SK-N-SH treated with all-trans-retinoic acid at 6 μM for 48 hours (cell line): ENCODE measurements around the gene PIGA.
A peak's percentile ranks its signal among the peaks of the same experiment; 100 is the strongest.

ENCODE experiments used
- ATAC-seq: fragments of 200-7000 bp; cut with Tn5 transposase; 3 replicates; pipeline ENCODE4 v1.9.1; 2020; ENCODE audit warnings: mild to moderate bottlenecking, moderate library complexity
- BACH2 ChIP-seq: fragments of 250-450 bp; sonication (Bioruptor Pico); IDR thresholded peaks from 2 replicates; pipeline ENCODE4 v1.9.0; 2021; ENCODE audit warnings: mild to moderate bottlenecking, borderline replicate concordance
- CSDC2 ChIP-seq: fragments of 250-450 bp; sonication (Bioruptor Pico); IDR thresholded peaks from 2 replicates; pipeline ENCODE4 v1.5.0; 2020; ENCODE audit warnings: mild to moderate bottlenecking, moderate library complexity
- ESRRG ChIP-seq: fragments of 250-450 bp; sonication (Bioruptor Pico); IDR thresholded peaks from 2 replicates; pipeline ENCODE4 v1.6.1; 2021; ENCODE audit warnings: mild to moderate bottlenecking
- GLIS3 ChIP-seq: fragments of 250-450 bp; sonication (Bioruptor Pico); IDR thresholded peaks from 2 replicates; pipeline ENCODE4 v1.5.0; 2020; ENCODE audit warnings: mild to moderate bottlenecking, moderate library complexity
- ISL1 ChIP-seq: fragments of 250-450 bp; sonication (Bioruptor Pico); IDR thresholded peaks from 2 replicates; pipeline ENCODE4 v2.1.2; 2022; ENCODE audit warnings: mild to moderate bottlenecking, moderate library complexity
- OSR1 ChIP-seq: fragments of 250-450 bp; sonication (Bioruptor Pico); IDR thresholded peaks from 2 replicates; pipeline ENCODE4 v1.8.0; 2022; ENCODE audit warnings: moderate library complexity, mild to moderate bottlenecking, inconsistent platforms
- PPARA ChIP-seq: fragments of 250-450 bp; sonication (Bioruptor Pico); IDR thresholded peaks from 2 replicates; pipeline ENCODE4 v1.5.0; 2020; ENCODE audit warnings: mild to moderate bottlenecking, borderline replicate concordance
- RARB ChIP-seq: fragments of 250-450 bp; sonication (Bioruptor Pico); IDR thresholded peaks from 2 replicates; pipeline ENCODE4 v1.8.0; 2021; ENCODE audit warnings: mild to moderate bottlenecking, moderate library complexity
- SNAI2 ChIP-seq: fragments of 250-450 bp; sonication (Bioruptor Pico); IDR thresholded peaks from 2 replicates; pipeline ENCODE4 v1.5.0; 2020; ENCODE audit warnings: mild to moderate bottlenecking, moderate library complexity
- TCF4 ChIP-seq: fragments of 250-450 bp; sonication (Bioruptor Pico); IDR thresholded peaks from 2 replicates; pipeline ENCODE4 v1.8.0; 2021; ENCODE audit warnings: mild to moderate bottlenecking, moderate library complexity, borderline replicate concordance
- TOX ChIP-seq: fragments of 250-450 bp; sonication (Bioruptor Pico); IDR thresholded peaks from 2 replicates; pipeline ENCODE4 v1.8.0; 2021; ENCODE audit warnings: mild to moderate bottlenecking, moderate library complexity, borderline replicate concordance
- ZC3H10 ChIP-seq: fragments of 250-450 bp; sonication (Bioruptor Pico); IDR thresholded peaks from 2 replicates; pipeline ENCODE4 v1.5.1; 2021; ENCODE audit warnings: mild to moderate bottlenecking, moderate library complexity
- ZFP3 ChIP-seq: fragments of 250-450 bp; sonication (Bioruptor Pico); IDR thresholded peaks from 2 replicates; pipeline ENCODE4 v1.5.0; 2020; ENCODE audit warnings: mild to moderate bottlenecking, moderate library complexity
- ZFP30 ChIP-seq: fragments of 450-650 bp; formaldehyde crosslinking; IDR thresholded peaks from 2 replicates; pipeline ENCODE4 v1.5.0; 2022; ENCODE audit warnings: mild to moderate bottlenecking, moderate library complexity
- ZNF565 ChIP-seq: fragments of 450-650 bp; formaldehyde crosslinking; conservative IDR thresholded peaks from 2 replicates; pipeline ENCODE4 v1.5.0; 2020; ENCODE audit warnings: low read depth, mild to moderate bottlenecking, moderate library complexity
- ZNF70 ChIP-seq: fragments of 450-650 bp; formaldehyde crosslinking; IDR thresholded peaks from 2 replicates; pipeline ENCODE4 v1.5.0; 2020; ENCODE audit warnings: mild to moderate bottlenecking, moderate library complexity
- ZNF8 ChIP-seq: fragments of 450-650 bp; formaldehyde crosslinking; IDR thresholded peaks from 2 replicates; pipeline ENCODE4 v1.5.0; 2020; ENCODE audit warnings: mild to moderate bottlenecking, moderate library complexity
- TF ChIP-seq, protein P1 (sequence below): fragments of 250-450 bp; sonication (Bioruptor Pico); IDR thresholded peaks from 2 replicates; pipeline ENCODE4 v1.5.1; 2021; ENCODE audit warnings: mild to moderate bottlenecking, moderate library complexity
- TF ChIP-seq, protein P2 (sequence below): fragments of 250-450 bp; sonication (Bioruptor Pico); IDR thresholded peaks from 2 replicates; pipeline ENCODE4 v1.8.0; 2020; ENCODE audit warnings: mild to moderate bottlenecking, moderate library complexity, borderline replicate concordance
- TF ChIP-seq, protein P3 (sequence below): fragments of 250-450 bp; sonication (Bioruptor Pico); IDR thresholded peaks from 2 replicates; pipeline ENCODE4 v1.5.1; 2020; ENCODE audit warnings: low read depth, mild to moderate bottlenecking, moderate library complexity
- TF ChIP-seq, protein P4 (sequence below): fragments of 250-450 bp; sonication (Bioruptor Pico); IDR thresholded peaks from 2 replicates; pipeline ENCODE4 v1.5.0; 2020; ENCODE audit warnings: mild to moderate bottlenecking, moderate library complexity
- TF ChIP-seq, protein P5 (sequence below): fragments of 250-450 bp; sonication (Bioruptor Pico); IDR thresholded peaks from 2 replicates; pipeline ENCODE4 v1.8.0; 2021; ENCODE audit warnings: low read depth, mild to moderate bottlenecking, moderate library complexity, borderline replicate concordance

PIGA gene, protein sequence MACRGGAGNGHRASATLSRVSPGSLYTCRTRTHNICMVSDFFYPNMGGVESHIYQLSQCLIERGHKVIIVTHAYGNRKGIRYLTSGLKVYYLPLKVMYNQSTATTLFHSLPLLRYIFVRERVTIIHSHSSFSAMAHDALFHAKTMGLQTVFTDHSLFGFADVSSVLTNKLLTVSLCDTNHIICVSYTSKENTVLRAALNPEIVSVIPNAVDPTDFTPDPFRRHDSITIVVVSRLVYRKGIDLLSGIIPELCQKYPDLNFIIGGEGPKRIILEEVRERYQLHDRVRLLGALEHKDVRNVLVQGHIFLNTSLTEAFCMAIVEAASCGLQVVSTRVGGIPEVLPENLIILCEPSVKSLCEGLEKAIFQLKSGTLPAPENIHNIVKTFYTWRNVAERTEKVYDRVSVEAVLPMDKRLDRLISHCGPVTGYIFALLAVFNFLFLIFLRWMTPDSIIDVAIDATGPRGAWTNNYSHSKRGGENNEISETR

DNA sequence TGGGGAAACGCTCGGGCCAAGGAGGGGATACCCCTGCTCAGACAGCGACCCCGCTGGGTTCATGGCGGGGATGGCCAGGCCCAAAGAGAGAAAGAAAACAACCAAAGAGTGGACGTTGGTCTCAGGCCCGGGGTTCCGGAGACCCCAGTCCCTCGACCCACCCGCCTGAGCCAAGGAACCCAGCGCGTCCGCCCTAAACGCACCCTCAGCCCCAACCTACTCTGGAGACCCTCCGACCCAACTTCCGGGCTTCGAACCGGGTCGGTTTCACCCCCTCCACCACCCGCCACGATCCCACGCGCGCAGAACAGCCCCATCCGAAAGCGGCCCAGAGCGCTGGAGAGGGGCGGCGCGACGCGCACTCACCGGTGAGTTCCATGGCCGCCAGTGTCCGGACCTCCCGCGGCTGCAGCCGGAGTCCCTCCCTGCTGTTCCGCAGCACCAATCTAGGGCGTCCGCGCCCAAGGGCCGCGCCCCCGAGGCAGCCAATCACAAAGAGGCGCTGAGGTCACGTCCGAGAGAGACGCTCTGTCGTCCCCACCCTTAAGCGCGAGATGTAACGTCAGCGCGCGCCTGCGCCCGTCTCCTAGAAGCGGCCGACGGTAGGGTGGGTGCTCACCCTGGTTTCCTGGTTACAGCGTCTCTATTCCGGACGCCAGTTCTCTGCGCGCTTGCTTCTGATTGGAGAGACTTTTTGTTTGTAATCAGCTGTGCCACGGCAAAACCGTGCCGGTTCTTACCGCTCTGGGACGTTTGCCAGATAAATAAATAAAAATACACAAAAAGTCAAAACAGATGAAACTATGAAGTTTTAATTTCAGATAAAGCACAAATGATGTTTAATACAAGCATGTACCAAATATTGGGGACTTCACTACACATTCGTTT, at the start of gene PIGA:
PIGA (minus strand) TSS at position 389 of the 888 bp plus-strand sequence. CDS start 3,593 bp downstream, outside the sequence.
- TF ChIP-seq SNAI2 (no peak), TCF4 (CRISPR knock-in tag) (no peak), ESRRG (CRISPR knock-in tag) (no peak), PPARA (CRISPR knock-in tag) (no peak), ZFP30 (no peak), ZNF565 (CRISPR knock-in tag) (no peak), TOX (CRISPR knock-in tag) (no peak), ZFP3 (CRISPR knock-in tag) (no peak), ZC3H10 (CRISPR knock-in tag) (no peak), BACH2 (CRISPR knock-in tag) (no peak), CSDC2 (no peak), GLIS3 (CRISPR knock-in tag) (no peak), OSR1 (CRISPR knock-in tag) (no peak), ZNF70 (CRISPR knock-in tag) (no peak), RARB (no peak)
- TF ChIP-seq, protein P1, sequence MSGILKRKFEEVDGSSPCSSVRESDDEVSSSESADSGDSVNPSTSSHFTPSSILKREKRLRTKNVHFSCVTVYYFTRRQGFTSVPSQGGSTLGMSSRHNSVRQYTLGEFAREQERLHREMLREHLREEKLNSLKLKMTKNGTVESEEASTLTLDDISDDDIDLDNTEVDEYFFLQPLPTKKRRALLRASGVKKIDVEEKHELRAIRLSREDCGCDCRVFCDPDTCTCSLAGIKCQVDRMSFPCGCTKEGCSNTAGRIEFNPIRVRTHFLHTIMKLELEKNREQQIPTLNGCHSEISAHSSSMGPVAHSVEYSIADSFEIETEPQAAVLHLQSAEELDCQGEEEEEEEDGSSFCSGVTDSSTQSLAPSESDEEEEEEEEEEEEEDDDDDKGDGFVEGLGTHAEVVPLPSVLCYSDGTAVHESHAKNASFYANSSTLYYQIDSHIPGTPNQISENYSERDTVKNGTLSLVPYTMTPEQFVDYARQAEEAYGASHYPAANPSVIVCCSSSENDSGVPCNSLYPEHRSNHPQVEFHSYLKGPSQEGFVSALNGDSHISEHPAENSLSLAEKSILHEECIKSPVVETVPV (CRISPR knock-in tag): no peak
- TF ChIP-seq, protein P2, sequence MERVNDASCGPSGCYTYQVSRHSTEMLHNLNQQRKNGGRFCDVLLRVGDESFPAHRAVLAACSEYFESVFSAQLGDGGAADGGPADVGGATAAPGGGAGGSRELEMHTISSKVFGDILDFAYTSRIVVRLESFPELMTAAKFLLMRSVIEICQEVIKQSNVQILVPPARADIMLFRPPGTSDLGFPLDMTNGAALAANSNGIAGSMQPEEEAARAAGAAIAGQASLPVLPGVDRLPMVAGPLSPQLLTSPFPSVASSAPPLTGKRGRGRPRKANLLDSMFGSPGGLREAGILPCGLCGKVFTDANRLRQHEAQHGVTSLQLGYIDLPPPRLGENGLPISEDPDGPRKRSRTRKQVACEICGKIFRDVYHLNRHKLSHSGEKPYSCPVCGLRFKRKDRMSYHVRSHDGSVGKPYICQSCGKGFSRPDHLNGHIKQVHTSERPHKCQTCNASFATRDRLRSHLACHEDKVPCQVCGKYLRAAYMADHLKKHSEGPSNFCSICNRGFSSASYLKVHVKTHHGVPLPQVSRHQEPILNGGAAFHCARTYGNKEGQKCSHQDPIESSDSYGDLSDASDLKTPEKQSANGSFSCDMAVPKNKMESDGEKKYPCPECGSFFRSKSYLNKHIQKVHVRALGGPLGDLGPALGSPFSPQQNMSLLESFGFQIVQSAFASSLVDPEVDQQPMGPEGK: no peak
- TF ChIP-seq, protein P3, sequence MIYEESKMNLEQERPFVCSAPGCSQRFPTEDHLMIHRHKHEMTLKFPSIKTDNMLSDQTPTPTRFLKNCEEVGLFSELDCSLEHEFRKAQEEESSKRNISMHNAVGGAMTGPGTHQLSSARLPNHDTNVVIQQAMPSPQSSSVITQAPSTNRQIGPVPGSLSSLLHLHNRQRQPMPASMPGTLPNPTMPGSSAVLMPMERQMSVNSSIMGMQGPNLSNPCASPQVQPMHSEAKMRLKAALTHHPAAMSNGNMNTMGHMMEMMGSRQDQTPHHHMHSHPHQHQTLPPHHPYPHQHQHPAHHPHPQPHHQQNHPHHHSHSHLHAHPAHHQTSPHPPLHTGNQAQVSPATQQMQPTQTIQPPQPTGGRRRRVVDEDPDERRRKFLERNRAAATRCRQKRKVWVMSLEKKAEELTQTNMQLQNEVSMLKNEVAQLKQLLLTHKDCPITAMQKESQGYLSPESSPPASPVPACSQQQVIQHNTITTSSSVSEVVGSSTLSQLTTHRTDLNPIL (CRISPR knock-in tag): no peak
- TF ChIP-seq, protein P4, sequence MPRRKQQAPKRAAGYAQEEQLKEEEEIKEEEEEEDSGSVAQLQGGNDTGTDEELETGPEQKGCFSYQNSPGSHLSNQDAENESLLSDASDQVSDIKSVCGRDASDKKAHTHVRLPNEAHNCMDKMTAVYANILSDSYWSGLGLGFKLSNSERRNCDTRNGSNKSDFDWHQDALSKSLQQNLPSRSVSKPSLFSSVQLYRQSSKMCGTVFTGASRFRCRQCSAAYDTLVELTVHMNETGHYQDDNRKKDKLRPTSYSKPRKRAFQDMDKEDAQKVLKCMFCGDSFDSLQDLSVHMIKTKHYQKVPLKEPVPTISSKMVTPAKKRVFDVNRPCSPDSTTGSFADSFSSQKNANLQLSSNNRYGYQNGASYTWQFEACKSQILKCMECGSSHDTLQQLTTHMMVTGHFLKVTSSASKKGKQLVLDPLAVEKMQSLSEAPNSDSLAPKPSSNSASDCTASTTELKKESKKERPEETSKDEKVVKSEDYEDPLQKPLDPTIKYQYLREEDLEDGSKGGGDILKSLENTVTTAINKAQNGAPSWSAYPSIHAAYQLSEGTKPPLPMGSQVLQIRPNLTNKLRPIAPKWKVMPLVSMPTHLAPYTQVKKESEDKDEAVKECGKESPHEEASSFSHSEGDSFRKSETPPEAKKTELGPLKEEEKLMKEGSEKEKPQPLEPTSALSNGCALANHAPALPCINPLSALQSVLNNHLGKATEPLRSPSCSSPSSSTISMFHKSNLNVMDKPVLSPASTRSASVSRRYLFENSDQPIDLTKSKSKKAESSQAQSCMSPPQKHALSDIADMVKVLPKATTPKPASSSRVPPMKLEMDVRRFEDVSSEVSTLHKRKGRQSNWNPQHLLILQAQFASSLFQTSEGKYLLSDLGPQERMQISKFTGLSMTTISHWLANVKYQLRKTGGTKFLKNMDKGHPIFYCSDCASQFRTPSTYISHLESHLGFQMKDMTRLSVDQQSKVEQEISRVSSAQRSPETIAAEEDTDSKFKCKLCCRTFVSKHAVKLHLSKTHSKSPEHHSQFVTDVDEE (CRISPR knock-in tag): no peak
- TF ChIP-seq, protein P5, sequence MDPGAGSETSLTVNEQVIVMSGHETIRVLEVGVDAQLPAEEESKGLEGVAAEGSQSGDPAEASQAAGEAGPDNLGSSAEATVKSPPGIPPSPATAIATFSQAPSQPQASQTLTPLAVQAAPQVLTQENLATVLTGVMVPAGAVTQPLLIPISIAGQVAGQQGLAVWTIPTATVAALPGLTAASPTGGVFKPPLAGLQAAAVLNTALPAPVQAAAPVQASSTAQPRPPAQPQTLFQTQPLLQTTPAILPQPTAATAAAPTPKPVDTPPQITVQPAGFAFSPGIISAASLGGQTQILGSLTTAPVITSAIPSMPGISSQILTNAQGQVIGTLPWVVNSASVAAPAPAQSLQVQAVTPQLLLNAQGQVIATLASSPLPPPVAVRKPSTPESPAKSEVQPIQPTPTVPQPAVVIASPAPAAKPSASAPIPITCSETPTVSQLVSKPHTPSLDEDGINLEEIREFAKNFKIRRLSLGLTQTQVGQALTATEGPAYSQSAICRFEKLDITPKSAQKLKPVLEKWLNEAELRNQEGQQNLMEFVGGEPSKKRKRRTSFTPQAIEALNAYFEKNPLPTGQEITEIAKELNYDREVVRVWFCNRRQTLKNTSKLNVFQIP (CRISPR knock-in tag): no peak
- ATAC-seq: peak; percentile 98

DNA sequence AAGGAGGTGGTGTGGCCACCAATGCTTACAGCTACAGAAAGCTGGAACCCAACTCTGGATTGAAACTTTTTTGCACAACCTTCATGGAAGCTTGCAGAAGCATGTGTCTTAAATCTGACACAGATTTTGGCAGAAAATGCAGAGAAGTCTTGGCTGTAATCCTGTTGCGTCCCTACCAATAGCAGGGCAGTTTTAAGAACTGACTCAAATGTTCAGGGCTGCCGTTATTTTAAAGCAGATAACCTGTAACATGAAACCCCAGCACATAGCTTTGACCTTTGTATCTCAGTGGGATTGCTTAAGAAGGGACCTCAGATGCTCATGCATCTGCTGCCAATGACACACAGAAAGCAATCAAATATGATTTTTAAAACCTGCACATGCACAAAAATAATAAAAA, 49.0 kb upstream of the PIGA start, which contains the start of gene VEGFD:
VEGFD (minus strand) TSS at position 110 of the 400 bp plus-strand sequence. CDS start 467 bp downstream, outside the sequence.
- peak; percentile 78 for ATAC-seq
- TF ChIP-seq BACH2 (CRISPR knock-in tag) (no peak), ZNF70 (CRISPR knock-in tag) (no peak), ZFP30 (no peak), PPARA (CRISPR knock-in tag) (no peak), SNAI2 (no peak), RARB (no peak), OSR1 (CRISPR knock-in tag) (no peak), ZFP3 (CRISPR knock-in tag) (no peak), ESRRG (CRISPR knock-in tag) (no peak), ISL1 (no peak), ZNF565 (CRISPR knock-in tag) (no peak), TOX (CRISPR knock-in tag) (no peak), ZNF8 (CRISPR knock-in tag) (no peak)
- TF ChIP-seq, protein P1 (CRISPR knock-in tag): no peak
- TF ChIP-seq, protein P5 (CRISPR knock-in tag): no peak
